Hematopoietic multipotent progenitor cell treated with erythropoietin and hydrocortisone succinate and interleukin-3 and kit ligand, for 6 days (in vitro differentiated cells): ENCODE results near the gene DYNLRB1.
"Not testable (repeated sequence)": the region's sequence is repeated elsewhere in the genome, so short reads cannot be mapped to it uniquely, and the experiment has no call there.

ENCODE experiments used
- DNase-seq: peaks from one replicate; pipeline ENCODE4 v3.0.0-alpha.2; 2015

Gene DYNLRB1

DNA sequence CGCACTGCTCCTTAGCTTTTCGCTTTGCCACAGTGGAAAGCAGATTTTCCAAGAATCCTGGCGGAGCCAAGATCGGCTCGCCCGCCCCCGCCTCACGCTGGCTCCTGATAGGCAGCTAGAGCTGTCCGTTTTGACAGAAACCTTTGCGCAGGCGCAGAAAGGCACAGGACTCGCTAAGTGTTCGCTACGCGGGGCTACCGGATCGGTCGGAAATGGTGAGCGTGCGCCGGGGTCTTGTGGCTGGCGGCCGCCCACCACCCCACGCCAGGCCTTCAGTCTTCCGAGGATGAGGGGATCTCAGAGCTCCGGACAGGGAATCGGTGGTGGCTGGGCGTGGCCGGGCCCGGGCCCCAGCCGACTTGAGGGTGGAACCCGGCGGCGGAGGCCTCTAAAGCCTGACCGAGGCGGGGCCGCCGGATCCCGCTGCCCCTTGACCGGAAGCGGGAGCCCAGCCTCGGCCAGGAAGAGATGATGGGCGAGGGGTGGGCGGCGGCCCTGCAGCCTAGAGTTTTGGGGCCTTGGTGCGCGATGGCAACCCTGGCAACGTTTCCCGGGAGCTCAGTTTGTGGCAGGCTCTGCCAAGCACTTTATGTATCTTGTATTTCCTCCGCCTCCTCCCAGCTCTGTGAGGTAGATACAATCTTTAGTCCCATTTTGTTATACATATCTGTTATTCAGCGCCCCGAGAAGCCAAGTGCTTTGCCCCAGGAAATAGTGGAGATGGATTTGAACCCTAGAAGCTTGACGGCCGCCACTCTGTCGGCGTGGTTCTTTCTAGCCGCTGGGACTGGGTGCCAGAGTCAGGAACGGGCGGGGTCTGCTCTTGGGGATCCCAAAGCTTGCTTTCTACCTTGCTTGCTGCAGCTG, at the start of gene DYNLRB1:
DYNLRB1 (plus strand) TSS at position 176 of the 867 bp plus-strand sequence; CDS start at position 213, 37 bp downstream.
- DNase-seq: peak; percentile 99

DNA sequence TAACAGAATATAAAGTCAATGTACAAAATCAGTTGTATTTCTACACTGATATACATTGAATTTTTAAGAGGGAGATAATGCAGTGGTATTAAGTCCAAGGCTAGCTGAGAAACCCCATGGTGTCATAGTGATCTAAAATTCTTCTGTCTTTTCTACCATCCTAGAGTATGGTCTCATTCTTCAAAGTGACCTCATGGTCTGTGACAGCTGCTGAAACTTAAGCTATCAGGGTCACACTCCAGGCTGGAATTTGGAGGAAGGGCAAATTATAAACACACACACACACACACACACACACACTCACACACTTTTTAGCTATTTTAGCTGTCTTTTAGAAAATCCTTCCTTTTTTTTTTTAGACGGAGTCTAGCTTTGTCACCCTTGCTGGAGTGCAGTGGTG, 47.3 kb upstream of the DYNLRB1 start:
- DNase-seq: no peak

- DNase-seq: peak; percentile 60
Measured at GRCh38 chr20:34472246-34472925, 43.8 kb upstream of the DYNLRB1 start.

DNA sequence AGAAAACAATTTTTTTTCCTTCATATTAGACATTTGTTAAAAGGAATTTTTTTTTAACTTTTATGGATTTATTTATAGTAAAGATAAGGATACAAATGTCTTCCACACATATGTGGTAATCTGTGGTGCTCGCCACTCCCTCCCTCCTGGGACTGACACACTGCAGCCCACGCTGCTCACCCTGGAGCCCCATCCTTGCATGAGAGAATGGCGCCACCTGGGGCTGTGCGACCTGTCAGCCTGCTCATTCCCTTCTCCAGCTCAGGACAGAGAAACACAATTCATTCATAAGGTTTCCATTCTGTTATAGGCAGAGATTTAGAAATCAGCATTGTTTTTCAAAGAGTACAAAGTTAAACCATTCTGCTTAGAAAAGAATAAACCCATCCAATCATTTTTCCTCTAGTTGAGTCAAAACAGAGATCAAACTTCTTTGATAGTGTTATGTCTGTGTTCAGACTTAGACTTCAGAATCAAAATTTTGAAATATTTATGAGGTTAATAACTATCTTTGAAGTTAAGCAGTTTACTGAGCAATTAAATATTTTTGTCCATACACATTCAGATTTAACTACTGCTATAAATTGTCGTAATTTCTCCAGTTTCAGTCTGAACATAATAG, 42.8 kb upstream of the DYNLRB1 start:
- DNase-seq: peak; percentile 66

GRCh38 chr20:34475979-34476736, 40.1 kb upstream of the DYNLRB1 start:
- peak; percentile 54 for DNase-seq

GRCh38 chr20:34479627-34480026, 36.6 kb upstream of the DYNLRB1 start:
- no peak for DNase-seq

- not testable (repeated sequence) for DNase-seq
Measured at GRCh38 chr20:34482154-34482553, 34.1 kb upstream of the DYNLRB1 start.

- not testable (repeated sequence) for DNase-seq
Measured at GRCh38 chr20:34483585-34484220, 32.5 kb upstream of the DYNLRB1 start.

GRCh38 chr20:34485068-34485634, 31.1 kb upstream of the DYNLRB1 start:
- no peak for DNase-seq

GRCh38 chr20:34491226-34491931, 24.8 kb upstream of the DYNLRB1 start:
- no peak for DNase-seq

DNA sequence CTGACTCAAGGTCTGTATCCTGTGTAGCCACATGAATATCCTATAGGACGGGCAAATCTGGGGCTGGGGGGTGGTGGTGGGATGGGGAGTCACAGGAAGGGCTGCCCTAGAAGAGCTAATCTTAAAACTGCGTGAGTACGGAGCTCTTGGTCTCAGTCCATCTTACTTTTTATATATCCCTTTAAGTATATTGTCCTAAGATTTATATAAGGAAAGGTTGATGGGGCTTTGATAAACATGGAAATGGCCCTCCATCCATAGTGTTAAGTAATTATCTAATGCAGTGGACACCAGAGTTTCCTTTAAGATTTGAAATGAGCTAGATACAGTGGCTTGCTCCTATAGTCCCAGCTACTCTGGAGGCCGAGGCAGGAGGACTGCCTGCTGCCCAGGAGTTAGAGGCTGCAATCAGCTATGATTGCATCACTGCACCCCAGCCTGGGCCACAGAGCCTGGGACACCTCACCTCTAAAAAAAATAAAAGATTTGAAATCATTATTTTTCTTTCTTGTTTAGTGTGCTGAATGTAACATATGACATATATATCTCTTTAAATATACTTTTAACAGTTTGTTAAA, 24.2 kb upstream of the DYNLRB1 start:
- no peak for DNase-seq

DNA sequence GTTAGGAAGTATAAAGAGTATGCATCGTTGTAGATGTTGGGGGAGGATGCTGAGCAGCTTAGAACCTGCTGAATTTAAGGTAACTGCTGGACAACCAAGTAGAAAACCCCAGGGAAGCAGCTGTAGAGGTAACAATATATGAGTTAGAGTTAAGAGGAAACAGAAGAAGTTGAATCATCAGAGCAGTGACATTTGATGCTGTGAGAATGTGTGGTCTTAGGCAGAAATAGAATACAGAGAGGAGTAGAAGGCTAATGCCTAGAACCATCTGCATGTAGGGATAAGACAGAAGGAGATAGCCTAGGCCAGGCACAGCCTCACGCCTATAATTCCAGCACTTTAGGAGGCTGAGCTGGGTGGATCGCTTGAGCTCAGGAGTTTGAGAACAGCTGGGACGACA, 22.6 kb upstream of the DYNLRB1 start:
- DNase-seq: no peak

- no peak for DNase-seq
Measured at GRCh38 chr20:34495307-34495706, 20.9 kb upstream of the DYNLRB1 start.

DNA sequence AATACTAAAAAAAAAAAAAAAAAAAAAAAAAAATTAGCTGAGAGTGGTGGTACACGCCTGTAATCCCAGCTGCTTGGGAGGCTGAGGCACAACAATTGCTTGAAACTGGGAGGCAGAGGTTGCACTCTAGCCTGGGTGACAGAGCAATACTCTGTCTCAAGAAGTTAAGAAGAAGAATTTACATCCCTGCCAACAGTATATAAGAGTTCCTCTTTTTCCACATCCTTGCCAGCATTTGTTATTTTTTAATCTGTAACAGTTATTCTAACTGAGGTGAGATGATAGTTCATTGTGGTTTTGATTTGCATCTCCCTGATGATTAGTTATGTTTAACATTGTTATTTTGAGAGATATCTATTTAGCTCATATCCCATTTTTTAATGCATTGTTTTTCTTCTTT, 20.3 kb upstream of the DYNLRB1 start:
- peak; percentile 32 for DNase-seq

DNA sequence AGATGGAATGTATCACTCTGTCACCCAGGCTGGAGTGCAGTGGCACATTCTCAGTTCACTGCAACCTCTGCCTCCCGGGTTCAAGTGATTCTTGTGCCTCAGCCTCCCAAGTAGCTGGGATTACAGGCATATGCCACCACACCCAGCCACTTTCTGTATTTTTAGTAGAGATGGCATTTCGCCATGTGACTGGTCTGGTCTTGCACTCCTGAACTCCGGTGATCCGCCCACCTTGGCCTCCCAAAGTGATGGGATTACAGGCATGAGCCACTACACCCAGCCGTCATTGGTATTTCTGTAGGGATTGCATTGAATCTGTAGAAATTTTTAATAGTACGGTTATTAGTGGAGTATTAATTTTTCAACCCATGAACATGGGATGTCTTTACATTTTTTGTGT, 18.6 kb upstream of the DYNLRB1 start:
- DNase-seq: not testable (repeated sequence)

DNA sequence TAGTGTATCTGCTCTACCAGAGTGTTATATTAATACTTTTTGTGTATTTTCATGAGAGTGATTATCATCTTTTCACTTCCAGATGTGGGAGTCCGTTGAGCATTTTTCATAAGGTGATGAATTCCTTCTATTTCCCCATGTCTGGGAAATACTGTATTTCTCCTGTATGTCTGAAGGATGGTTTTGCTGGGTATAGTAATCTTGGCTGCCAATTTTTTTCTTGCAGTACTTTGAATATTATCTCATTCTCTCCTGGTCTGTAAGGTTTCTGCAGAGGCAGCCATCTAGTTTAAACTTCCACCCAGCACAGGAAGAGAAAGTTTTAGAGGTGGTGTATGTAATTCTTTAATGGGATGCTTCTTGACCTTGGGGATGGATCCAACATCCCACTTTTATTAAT, 15.4 kb upstream of the DYNLRB1 start:
- DNase-seq: no peak

DNA sequence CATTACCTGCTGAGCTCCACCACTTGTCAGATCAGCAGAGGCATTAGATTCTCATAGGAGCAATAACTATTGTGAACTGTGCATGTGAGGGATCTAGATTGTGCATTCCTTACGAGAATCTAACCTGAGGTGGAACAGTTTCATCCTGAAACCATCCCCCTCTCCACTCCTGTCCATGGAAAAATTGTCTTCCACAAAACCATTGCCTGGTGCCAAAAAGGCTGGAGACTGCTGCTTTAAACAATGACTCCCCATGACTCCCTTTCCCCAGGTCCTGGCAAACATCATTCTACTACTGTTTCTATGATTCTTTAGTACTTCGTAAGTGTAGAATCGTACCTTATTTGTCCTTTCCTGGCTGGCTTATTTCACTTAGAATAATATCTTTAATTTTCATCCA, 9.7 kb upstream of the DYNLRB1 start:
- no peak for DNase-seq

GRCh38 chr20:34507702-34508413, 8.4 kb upstream of the DYNLRB1 start:
- no peak for DNase-seq

- DNase-seq: no peak
Measured at GRCh38 chr20:34510575-34510974, 5.6 kb upstream of the DYNLRB1 start.

GRCh38 chr20:34511891-34512265, 4.3 kb upstream of the DYNLRB1 start:
- DNase-seq: no peak
